Left ventricle myocardium superior (tissue), 1 donor: ENCODE results near the gene MAP2K7. TPM values are rescaled to one million over a fixed set of nuclear protein-coding genes. Genes with fewer than 3 reads are reported as not detected.
"Not testable (repeated sequence)": the region's sequence is repeated elsewhere in the genome, so short reads cannot be mapped to it uniquely, and the experiment has no call there.

ENCODE experiments used
- ATAC-seq: fragments of 200-7000 bp; cut with Tn5 transposase; one replicate; pipeline ENCODE4 v1.9.1; 2020; ENCODE audit warnings: mild to moderate bottlenecking, moderate library complexity
- DNase-seq: peaks from one replicate; pipeline ENCODE4 v3.0.0-alpha.2; 2020
- intact Hi-C: fragments of 100-400 bp; cut with micrococcal nuclease; formaldehyde crosslinking; loops from one replicate; pipeline ENCODE4 v1.11.0; 2022
- total RNA-seq: library from RNA; stranded (reverse); fragmentation: NEBNext Ultra II Directional; extraction: Animal tissue kit (Norgen Biotek cat#: 25700); gene quantifications from one replicate; pipeline ENCODE4 v1.2.1, GENCODE V29; 2021
- donor health status: DM: no; HTN: yes; CAD: no; lungs with severe emphysema.

Gene MAP2K7
- total RNA-seq, 1 donor from 2014 or later, result 30.4 TPM

GRCh38 chr19:7941895-7942596 is 38.4 kb downstream of the MAP2K7 start:
- ATAC-seq, result no peak
- intact Hi-C loops, result loop anchor here (10.0 kb wide), 1 partner anchor 63 kb away; the partner anchor contains the start of gene ELAVL1
- DNase-seq, result peak; percentile 10

GRCh38 chr19:7942981-7943443 is 39.3 kb downstream of the MAP2K7 start:
- ATAC-seq (peak; percentile 28), DNase-seq (peak; percentile 62)
- intact Hi-C loops, result loop anchor here (10.0 kb wide), 1 partner anchor 62 kb away; the partner anchor contains the start of gene ELAVL1

GRCh38 chr19:7943444-7944176 is 39.9 kb downstream of the MAP2K7 start, which contains the start of gene TIMM44:
TSS of gene TIMM44 (minus strand) at chr19:7943666. CDS start at chr19:7943651, 15 bp downstream.
- DNase-seq, result peak; percentile 99
- intact Hi-C loops, result loop anchor here (10.0 kb wide), 1 partner anchor 61 kb away; the partner anchor contains the start of gene ELAVL1
- ATAC-seq, result peak; percentile 98

GRCh38 chr19:7944177-7944761 is 40.6 kb downstream of the MAP2K7 start:
- intact Hi-C loops, result loop anchor here (10.0 kb wide), 1 partner anchor 61 kb away; the partner anchor contains the start of gene ELAVL1
- ATAC-seq (peak; percentile 72), DNase-seq (peak; percentile 91)

GRCh38 chr19:7947939-7948338 is 44.3 kb downstream of the MAP2K7 start:
- intact Hi-C loops, result loop anchor here (10.0 kb wide), 1 partner anchor 57 kb away; the partner anchor contains the start of gene ELAVL1
- no peak for DNase-seq
- no peak for ATAC-seq

GRCh38 chr19:7953060-7953459 is 49.4 kb downstream of the MAP2K7 start:
- ATAC-seq, result no peak
- no peak for DNase-seq
- intact Hi-C loops, result no loop called here

GRCh38 chr19:7953576-7953975 is 49.9 kb downstream of the MAP2K7 start:
- intact Hi-C loops, result no loop called here
- ATAC-seq (no peak), DNase-seq (no peak)

- intact Hi-C loops, result no loop called here
These were observed 52.0 kb downstream of the MAP2K7 start for GRCh38 chr19:7955696-7956095.

GRCh38 chr19:7959211-7959610 is 55.5 kb downstream of the MAP2K7 start:
- ATAC-seq (no peak), DNase-seq (no peak)
- intact Hi-C loops, result no loop called here

More at GRCh38 chr19:7955696-7956095, 52.0 kb downstream of the MAP2K7 start:
- no peak for DNase-seq
- no peak for ATAC-seq

GRCh38 chr19:7961082-7961481 is 57.4 kb downstream of the MAP2K7 start:
- DNase-seq, ATAC-seq, intact Hi-C loops: not testable (repeated sequence)

- ATAC-seq (no peak), DNase-seq (no peak)
- intact Hi-C loops, result no loop called here
These were observed 58.4 kb downstream of the MAP2K7 start for GRCh38 chr19:7961920-7962626.

GRCh38 chr19:7962644-7963268 is 59.1 kb downstream of the MAP2K7 start:
- no peak for ATAC-seq
- intact Hi-C loops, result no loop called here

GRCh38 chr19:7963566-7963965 is 59.9 kb downstream of the MAP2K7 start:
- intact Hi-C loops, result no loop called here
- DNase-seq, result no peak
- no peak for ATAC-seq

More at GRCh38 chr19:7962644-7963268, 59.1 kb downstream of the MAP2K7 start:
- DNase-seq, result no peak

Other genes with a start within 250 kb of the MAP2K7 start
- not detected for gene RETN, start 234.8 kb upstream of the MAP2K7 start, total RNA-seq
- 0.72 TPM for gene MCEMP1, start 226.8 kb upstream of the MAP2K7 start, total RNA-seq
- 111 TPM for gene TRAPPC5, start 223.0 kb upstream of the MAP2K7 start, total RNA-seq
- gene FCER2, start 201.7 kb upstream of the MAP2K7 start, total RNA-seq, result 0.17 TPM
- 0.42 TPM for gene CLEC4G, start 171.8 kb upstream of the MAP2K7 start, total RNA-seq
- 10.0 TPM for gene CD209, start 156.3 kb upstream of the MAP2K7 start, total RNA-seq
- not detected for gene CLEC4M, start 140.6 kb upstream of the MAP2K7 start, total RNA-seq
- 23.5 TPM for gene EVI5L, start 73.7 kb upstream of the MAP2K7 start, total RNA-seq
- 0.15 TPM for gene PRR36, start 29.5 kb upstream of the MAP2K7 start, total RNA-seq
- gene LRRC8E, start 15.4 kb upstream of the MAP2K7 start, total RNA-seq, result 3.1 TPM
- gene TGFBR3L, start 11.0 kb downstream of the MAP2K7 start, total RNA-seq, result 11.4 TPM
- 9.7 TPM for gene SNAPC2, start 16.5 kb downstream of the MAP2K7 start, total RNA-seq
- gene CTXN1, start 22.3 kb downstream of the MAP2K7 start, total RNA-seq, result 0.20 TPM
- gene TIMM44, start 39.8 kb downstream of the MAP2K7 start, total RNA-seq, result 115 TPM
- 53.3 TPM for gene ELAVL1, start 101.8 kb downstream of the MAP2K7 start, total RNA-seq
- not detected for gene CCL25, start 148.9 kb downstream of the MAP2K7 start, total RNA-seq
- gene FBN3, start 245.7 kb downstream of the MAP2K7 start, total RNA-seq, result not detected